ENCODE data around the gene ART3.

DNA sequence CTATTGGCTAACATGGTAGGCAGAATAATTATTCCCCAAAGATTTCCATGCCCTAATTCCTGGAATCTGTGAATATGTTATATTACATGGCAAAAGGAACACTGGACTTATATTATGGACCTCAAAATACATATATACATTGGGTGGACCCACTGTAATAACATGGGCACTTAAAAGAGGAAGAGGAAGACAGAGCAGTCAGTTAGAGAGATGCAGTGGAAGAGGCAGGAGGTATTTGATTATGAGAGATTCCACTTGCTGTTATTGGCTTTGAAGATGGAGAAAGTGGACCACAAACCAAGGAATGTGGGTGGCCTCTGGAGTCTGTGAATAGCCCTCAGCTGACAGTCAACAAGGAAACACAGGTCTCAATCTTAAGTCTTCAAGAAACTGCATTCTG lies 14.0 kb upstream of the ART3 start:
- TF ChIP-seq, protein P1, sequence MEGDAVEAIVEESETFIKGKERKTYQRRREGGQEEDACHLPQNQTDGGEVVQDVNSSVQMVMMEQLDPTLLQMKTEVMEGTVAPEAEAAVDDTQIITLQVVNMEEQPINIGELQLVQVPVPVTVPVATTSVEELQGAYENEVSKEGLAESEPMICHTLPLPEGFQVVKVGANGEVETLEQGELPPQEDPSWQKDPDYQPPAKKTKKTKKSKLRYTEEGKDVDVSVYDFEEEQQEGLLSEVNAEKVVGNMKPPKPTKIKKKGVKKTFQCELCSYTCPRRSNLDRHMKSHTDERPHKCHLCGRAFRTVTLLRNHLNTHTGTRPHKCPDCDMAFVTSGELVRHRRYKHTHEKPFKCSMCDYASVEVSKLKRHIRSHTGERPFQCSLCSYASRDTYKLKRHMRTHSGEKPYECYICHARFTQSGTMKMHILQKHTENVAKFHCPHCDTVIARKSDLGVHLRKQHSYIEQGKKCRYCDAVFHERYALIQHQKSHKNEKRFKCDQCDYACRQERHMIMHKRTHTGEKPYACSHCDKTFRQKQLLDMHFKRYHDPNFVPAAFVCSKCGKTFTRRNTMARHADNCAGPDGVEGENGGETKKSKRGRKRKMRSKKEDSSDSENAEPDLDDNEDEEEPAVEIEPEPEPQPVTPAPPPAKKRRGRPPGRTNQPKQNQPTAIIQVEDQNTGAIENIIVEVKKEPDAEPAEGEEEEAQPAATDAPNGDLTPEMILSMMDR (IDR thresholded peaks at IDR 0.05) = no peak
- TF ChIP-seq POLR2A (IDR thresholded peaks at IDR 0.05) (no peak), POLR2AphosphoS5 (IDR thresholded peaks at IDR 0.05) (no peak), EP300 (IDR thresholded peaks at IDR 0.05; ENCODE audit: low read depth) (no peak)
